HCT116 (cell line): Measurements from ENCODE around the gene SPATC1L.

Experiments
- CTCF ChIP-seq, 3 experiments: fragments of 200-600 bp in 1 of 3; sonication (generic) in 1 of 3; IDR thresholded peaks in 2 of 3; conservative IDR thresholded peaks in 1 of 3; 2 replicates each; pipeline ENCODE4 v1.5.1; 2012 to 2017; ENCODE audit warnings: low read depth in 2 of 3, low read length in 2 of 3, antibody characterized with exemption in 1 of 3, borderline replicate concordance in 1 of 3, control low read depth in 1 of 3, mild to moderate bottlenecking in 1 of 3, mixed read lengths in 1 of 3, mixed run types in 1 of 3, moderate library complexity in 1 of 3; ENCODE audit not compliant: insufficient read depth in 1 of 3
- EZH2 ChIP-seq: fragments of 200-600 bp; sonication (generic); IDR thresholded peaks from 2 replicates; pipeline ENCODE4 v1.6.1; 2017; ENCODE audit warnings: antibody characterized with exemption, mixed run types
- JUND ChIP-seq: IDR thresholded peaks from 2 replicates; pipeline ENCODE4 v1.6.1; 2012
- POLR2A ChIP-seq: IDR thresholded peaks from 2 replicates; pipeline ENCODE4 v1.7.0; 2011; ENCODE audit warnings: borderline replicate concordance; ENCODE audit not compliant: insufficient read depth, insufficient read length; ENCODE audit errors: extremely low read depth
- POLR2AphosphoS5 ChIP-seq: IDR thresholded peaks from 2 replicates; pipeline ENCODE4 v1.6.1; 2011; ENCODE audit warnings: mild to moderate bottlenecking, low read depth, low read length, moderate library complexity
- RAD21 ChIP-seq: IDR thresholded peaks from 2 replicates; pipeline ENCODE4 v1.6.1; 2012; ENCODE audit warnings: low read depth, mild to moderate bottlenecking
- REST ChIP-seq: IDR thresholded peaks from 2 replicates; pipeline ENCODE4 v1.6.1; 2012; ENCODE audit warnings: low read depth
- SRF ChIP-seq: IDR thresholded peaks from 2 replicates; pipeline ENCODE4 v1.6.1; 2012; ENCODE audit warnings: low read depth
- ZBTB33 ChIP-seq: IDR thresholded peaks from 2 replicates; pipeline ENCODE4 v1.6.1; 2011; ENCODE audit warnings: mild to moderate bottlenecking, low read length, moderate library complexity; ENCODE audit not compliant: insufficient replicate concordance; ENCODE audit errors: extremely low read depth

- TF ChIP-seq SRF, result no peak
- TF ChIP-seq EZH2, result no peak
- no peak for TF ChIP-seq CTCF (IDR thresholded peaks at IDR 0.05 in 2 of 3, conservative IDR thresholded peaks at IDR 0.05 in 1 of 3; ENCODE audit: borderline replicate concordance in 1 of 3, insufficient read depth in 1 of 3, low read depth in 2 of 3, low read length in 2 of 3)
- TF ChIP-seq ZBTB33, result no peak
- TF ChIP-seq JUND, result no peak
- TF ChIP-seq RAD21, result no peak
- no peak for TF ChIP-seq POLR2A
- TF ChIP-seq POLR2AphosphoS5, result no peak
- TF ChIP-seq REST, result no peak
Observed at GRCh38 chr21:46122237-46122671, 62.0 kb downstream of the SPATC1L start.
